ENCODE results near the gene SPATA2L.

- TF ChIP-seq REST (IDR thresholded peaks at IDR 0.05; ENCODE audit: insufficient read depth in 1 of 2, low read depth in 2 of 2, low read length in 2 of 2) (no peak), TAF1 (IDR thresholded peaks at IDR 0.05; ENCODE audit: borderline replicate concordance, insufficient read depth, low read length) (no peak), POLR2AphosphoS5 (IDR thresholded peaks at IDR 0.05; ENCODE audit: low read depth, low read length) (peak; percentile 20; the same call in 1 of the 2 replicates), SIN3A (IDR thresholded peaks at IDR 0.05; ENCODE audit: borderline replicate concordance, insufficient read depth, low read length) (no peak), FOXP2 (optimal IDR thresholded peaks at IDR 0.05; ENCODE audit: borderline replicate concordance, extremely low read depth, extremely low read length, insufficient read depth) (no peak)
Measured at GRCh38 chr16:89733792-89734191, 32.3 kb upstream of the SPATA2L start.

Measured in PFSK-1 (cell line).